ENCODE measurements around the gene SDC4.

- TF ChIP-seq CTCF (IDR thresholded peaks at IDR 0.05 in 2 of 3, conservative IDR thresholded peaks at IDR 0.05 in 1 of 3; ENCODE audit: insufficient read depth in 2 of 3, low read depth in 1 of 3, low read length in 3 of 3), result no peak
- TF ChIP-seq POLR2A (conservative IDR thresholded peaks at IDR 0.05), result no peak
- TF ChIP-seq RBM25 (IDR thresholded peaks at IDR 0.05; ENCODE audit: low read depth, low read length, severe bottlenecking), result no peak
- TF ChIP-seq BCL6 (CRISPR knock-in tag; IDR thresholded peaks at IDR 0.05), result no peak
- TF ChIP-seq EZH2 (IDR thresholded peaks at IDR 0.05; ENCODE audit: borderline replicate concordance, low read depth, low read length), result no peak
- no peak for TF ChIP-seq ZNF589 (CRISPR knock-in tag; IDR thresholded peaks at IDR 0.05; ENCODE audit: low read depth)
- TF ChIP-seq YBX1 (IDR thresholded peaks at IDR 0.05), result no peak
- no peak for TF ChIP-seq PHF21A (IDR thresholded peaks at IDR 0.05; ENCODE audit: borderline replicate concordance, low read depth)
- TF ChIP-seq ELF4 (CRISPR knock-in tag; IDR thresholded peaks at IDR 0.05), result no peak
- no peak for TF ChIP-seq FOXP1 (CRISPR knock-in tag; IDR thresholded peaks at IDR 0.05)
- TF ChIP-seq ZNF584 (CRISPR knock-in tag; IDR thresholded peaks at IDR 0.05; ENCODE audit: low read depth), result no peak
- TF ChIP-seq KLF16 (IDR thresholded peaks at IDR 0.05), result no peak
These were observed 68.2 kb downstream of the SDC4 start for GRCh38 chr20:45279992-45280391.

All from K562 (cell line).